Motor neuron (in vitro differentiated cells): ENCODE data around the gene HELQ. TPM values are rescaled to one million over a fixed set of nuclear protein-coding genes. Genes with fewer than 3 reads are reported as not detected.
A peak's percentile ranks its signal among the peaks of the same experiment; 100 is the strongest.
"Not testable (repeated sequence)": the region's sequence is repeated elsewhere in the genome, so short reads cannot be mapped to it uniquely, and the experiment has no call there.

ENCODE experiments used
- ATAC-seq, 8 experiments: fragments of 200-7000 bp; cut with Tn5 transposase; replicated peaks in 6 of 8; 2 replicates each; pipeline ENCODE4 v1.8.0; 2021; ENCODE audit warnings: mild to moderate bottlenecking in 8 of 8, moderate library complexity in 8 of 8
- H3K27ac ChIP-seq, 2 donors: fragments of 250-450 bp; sonication (Bioruptor Pico); 2 replicates each; pipeline ENCODE4 v1.9.0; 2021; ENCODE audit warnings: antibody characterized with exemption in 2 of 2, mild to moderate bottlenecking in 2 of 2, moderate library complexity in 1 of 2
- H3K4me1 ChIP-seq, 2 donors: fragments of 250-450 bp; sonication (Bioruptor Pico); replicated peaks in 1 of 2; 2 replicates each; pipeline ENCODE4 v1.6.1; 2021; ENCODE audit warnings: antibody characterized with exemption in 2 of 2, mild to moderate bottlenecking in 2 of 2, moderate library complexity in 1 of 2
- H3K4me3 ChIP-seq, 5 donors: fragments of 250-450 bp; sonication (Bioruptor Pico); 2 replicates each; pipeline ENCODE4 v1.9.0; 2021; ENCODE audit warnings: antibody characterized with exemption in 5 of 5, mild to moderate bottlenecking in 5 of 5, moderate library complexity in 4 of 5
- WGBS, 10 experiments: fragments of 450-650 bp; shearing (Covaris generic); methylation state at CpG; one replicate each; pipeline ENCODE4 v1.0.0; 2022; 5-methylcytosine and 5-hydroxymethylcytosine counted together
- in situ Hi-C, 9 experiments: fragments of 400-800 bp; cut with MboI; loops; one replicate each; pipeline ENCODE4 v1.15.0; 2021; ENCODE audit warnings: low sequenced_read_pairs in 9 of 9, low pct_unique_long_range_greater_than_20kb in 2 of 9; ENCODE audit not compliant: unreplicated experiment in 9 of 9
- total RNA-seq, 8 experiments: library from RNA; unstranded; fragments of 300-600 nt; gene quantifications; 2 replicates each; pipeline versions ENCODE4 v1.2.3 to v1.2.4, GENCODE V29; 2022

Gene HELQ, protein sequence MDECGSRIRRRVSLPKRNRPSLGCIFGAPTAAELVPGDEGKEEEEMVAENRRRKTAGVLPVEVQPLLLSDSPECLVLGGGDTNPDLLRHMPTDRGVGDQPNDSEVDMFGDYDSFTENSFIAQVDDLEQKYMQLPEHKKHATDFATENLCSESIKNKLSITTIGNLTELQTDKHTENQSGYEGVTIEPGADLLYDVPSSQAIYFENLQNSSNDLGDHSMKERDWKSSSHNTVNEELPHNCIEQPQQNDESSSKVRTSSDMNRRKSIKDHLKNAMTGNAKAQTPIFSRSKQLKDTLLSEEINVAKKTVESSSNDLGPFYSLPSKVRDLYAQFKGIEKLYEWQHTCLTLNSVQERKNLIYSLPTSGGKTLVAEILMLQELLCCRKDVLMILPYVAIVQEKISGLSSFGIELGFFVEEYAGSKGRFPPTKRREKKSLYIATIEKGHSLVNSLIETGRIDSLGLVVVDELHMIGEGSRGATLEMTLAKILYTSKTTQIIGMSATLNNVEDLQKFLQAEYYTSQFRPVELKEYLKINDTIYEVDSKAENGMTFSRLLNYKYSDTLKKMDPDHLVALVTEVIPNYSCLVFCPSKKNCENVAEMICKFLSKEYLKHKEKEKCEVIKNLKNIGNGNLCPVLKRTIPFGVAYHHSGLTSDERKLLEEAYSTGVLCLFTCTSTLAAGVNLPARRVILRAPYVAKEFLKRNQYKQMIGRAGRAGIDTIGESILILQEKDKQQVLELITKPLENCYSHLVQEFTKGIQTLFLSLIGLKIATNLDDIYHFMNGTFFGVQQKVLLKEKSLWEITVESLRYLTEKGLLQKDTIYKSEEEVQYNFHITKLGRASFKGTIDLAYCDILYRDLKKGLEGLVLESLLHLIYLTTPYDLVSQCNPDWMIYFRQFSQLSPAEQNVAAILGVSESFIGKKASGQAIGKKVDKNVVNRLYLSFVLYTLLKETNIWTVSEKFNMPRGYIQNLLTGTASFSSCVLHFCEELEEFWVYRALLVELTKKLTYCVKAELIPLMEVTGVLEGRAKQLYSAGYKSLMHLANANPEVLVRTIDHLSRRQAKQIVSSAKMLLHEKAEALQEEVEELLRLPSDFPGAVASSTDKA
- total RNA-seq = 10 to 100 TPM in 4 of 8 experiments, 1 to 10 TPM in 4; 8.2 to 18.7 (median 11.0) TPM

DNA sequence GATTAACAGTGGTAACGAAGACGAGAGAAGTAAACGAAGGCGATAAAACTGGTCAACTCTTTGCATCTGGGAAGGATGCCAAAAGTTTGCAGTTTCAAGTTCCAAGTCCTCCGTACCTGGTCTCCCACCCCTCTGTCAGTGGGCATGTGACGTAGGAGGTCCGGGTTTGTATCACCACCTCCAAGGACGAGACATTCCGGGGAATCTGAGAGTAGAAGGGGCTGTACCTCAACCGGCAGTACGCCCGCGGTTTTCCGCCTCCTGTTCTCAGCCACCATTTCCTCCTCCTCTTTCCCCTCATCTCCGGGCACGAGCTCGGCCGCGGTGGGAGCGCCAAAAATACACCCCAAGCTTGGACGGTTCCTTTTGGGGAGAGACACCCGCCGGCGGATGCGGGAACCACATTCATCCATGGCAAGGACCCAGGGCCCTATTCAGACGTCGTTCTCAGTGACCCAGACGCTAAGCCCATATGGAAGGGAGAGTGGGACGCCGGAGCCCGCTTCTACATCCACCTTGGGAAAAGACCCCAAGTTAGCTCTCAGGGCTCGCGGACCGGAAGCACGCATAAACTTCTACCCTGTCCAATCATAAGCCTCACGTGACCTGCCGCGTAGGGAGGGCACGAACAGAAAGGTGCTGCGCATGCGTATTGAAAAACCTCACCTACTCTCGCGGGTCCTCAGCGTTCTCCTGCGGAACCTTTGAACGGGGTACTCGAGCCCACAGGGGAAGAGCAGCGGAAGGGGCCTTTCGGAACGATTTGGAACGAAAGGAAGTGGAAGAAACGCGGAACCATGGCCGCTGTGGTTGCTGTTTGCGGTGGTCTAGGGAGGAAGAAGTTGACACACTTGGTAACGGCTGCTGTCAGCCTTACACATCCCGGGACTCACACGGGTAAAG, at the start of gene HELQ, which contains the start of gene MRPS18C:
HELQ (minus strand) TSS at position 543 of the 903 bp plus-strand sequence; CDS start at position 413, 130 bp downstream.
MRPS18C (plus strand) TSS at position 778 of the 903 bp plus-strand sequence; CDS start at position 798, 20 bp downstream.
- in situ Hi-C loops = no loop called here
- peaks cover 10 to 14% of the 10 kb centered on the region in 2 donors for H3K4me1 ChIP-seq

DNA sequence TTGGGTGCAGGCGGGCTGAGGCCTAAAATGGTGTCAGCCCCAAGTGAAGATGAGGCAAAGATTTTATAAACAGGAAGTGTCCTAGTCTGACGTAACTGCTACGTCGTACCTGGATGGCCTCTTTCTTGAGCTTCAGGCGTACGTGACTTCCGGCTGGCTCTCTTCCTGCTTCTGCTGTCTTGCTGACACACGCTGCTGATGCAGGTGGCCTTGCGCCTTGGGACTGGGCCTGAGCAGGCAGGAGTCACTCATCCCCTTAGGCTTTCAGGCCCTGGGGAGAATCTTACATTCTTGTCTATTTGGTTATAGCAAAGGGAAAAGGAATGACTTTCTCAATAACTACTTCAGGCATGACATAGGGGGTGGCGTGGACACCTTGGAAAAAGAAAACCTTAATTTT, 49.4 kb upstream of the HELQ start:
- in situ Hi-C loops = loop anchor here in 2 of 9 experiments (25.0 kb wide), 2 partner anchors 132 to 257 kb away; no protein-coding TSS in a partner anchor
- Histone ChIP-seq H3K4me3 (no peak overlapping the region), H3K4me1 (no peaks in the 10 kb centered on the region), H3K27ac (no peak overlapping the region)
- WGBS, 10 experiments = 88 to 100% (median 97%) methylated on average over 1 to 7 of the region's 10 CpGs; no CpG with 5 or more reads in 1 of the 10 experiments
- no peak for ATAC-seq

More for the DNA sequence above, at the start of gene HELQ, which contains the start of gene MRPS18C:
- ATAC-seq = peak; percentile 89 to 98 (median 96)
- H3K4me3 ChIP-seq = peak within 1 kb of the TSS; percentile 51 to 99 (median 72)
- 0 to 2% (median 0%) methylated on average over 3 to 29 of the region's 58 CpGs; no CpG with 5 or more reads in 3 of the 10 experiments for whole genome bisulfite sequencing, 10 experiments
- peak within 1 kb of the TSS; percentile 78 to 87 for H3K27ac ChIP-seq

DNA sequence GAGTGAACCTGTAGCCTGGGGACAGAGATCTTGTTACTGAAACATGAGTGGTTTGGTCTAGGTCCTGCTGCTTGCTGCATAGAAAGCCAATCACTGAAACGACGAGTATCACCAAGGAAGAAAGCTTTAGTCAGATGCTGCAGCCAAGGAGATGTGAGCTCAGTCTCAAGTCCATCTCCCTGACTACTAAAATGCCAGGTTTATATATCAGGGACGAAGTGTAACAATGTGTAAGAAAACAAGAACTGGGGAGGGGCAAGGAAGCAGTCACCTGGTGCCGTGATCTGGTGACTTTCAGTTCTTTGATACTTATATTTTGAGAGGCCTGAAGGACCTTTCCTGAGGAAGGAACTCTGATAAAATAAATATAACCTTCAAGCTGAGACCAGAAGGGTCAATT, 48.9 kb upstream of the HELQ start:
- no peak for ATAC-seq
- in situ Hi-C loops = loop anchor here in 2 of 9 experiments (25.0 kb wide), 2 partner anchors 133 to 258 kb away; no protein-coding TSS in a partner anchor
- H3K27ac ChIP-seq = no peak overlapping the region
- 25 to 90% (median 63%) methylated on average over 1 to 4 of the region's 4 CpGs; no CpG with 5 or more reads in 1 of the 10 experiments for WGBS, 10 experiments
- no peak overlapping the region for H3K4me3 ChIP-seq
- H3K4me1 ChIP-seq = no peaks in the 10 kb centered on the region

DNA sequence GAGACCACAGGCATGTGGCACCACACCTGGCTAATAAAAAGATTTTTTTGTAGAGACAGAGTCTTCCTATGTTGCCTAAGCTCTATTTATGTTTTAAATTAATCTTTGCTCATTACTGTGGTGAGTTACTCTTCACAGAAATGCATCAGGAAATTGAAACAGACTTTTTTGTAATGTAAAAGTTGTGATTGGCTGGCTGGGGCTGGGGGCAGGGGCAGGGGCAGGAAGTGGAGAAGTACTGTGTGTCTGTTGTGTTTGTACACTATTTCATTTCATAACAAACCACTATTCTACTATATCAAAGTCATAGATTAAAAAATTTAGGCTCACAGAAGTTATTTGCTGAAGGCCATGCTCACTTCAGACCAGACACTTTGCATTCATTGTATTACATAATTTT, 48.4 kb upstream of the HELQ start:
- Histone ChIP-seq H3K4me3 (no peak overlapping the region), H3K27ac (no peak overlapping the region), H3K4me1 (no peaks in the 10 kb centered on the region)
- ATAC-seq = no peak
- in situ Hi-C loops = loop anchor here in 2 of 9 experiments (25.0 kb wide), 2 partner anchors 133 to 258 kb away; no protein-coding TSS in a partner anchor

DNA sequence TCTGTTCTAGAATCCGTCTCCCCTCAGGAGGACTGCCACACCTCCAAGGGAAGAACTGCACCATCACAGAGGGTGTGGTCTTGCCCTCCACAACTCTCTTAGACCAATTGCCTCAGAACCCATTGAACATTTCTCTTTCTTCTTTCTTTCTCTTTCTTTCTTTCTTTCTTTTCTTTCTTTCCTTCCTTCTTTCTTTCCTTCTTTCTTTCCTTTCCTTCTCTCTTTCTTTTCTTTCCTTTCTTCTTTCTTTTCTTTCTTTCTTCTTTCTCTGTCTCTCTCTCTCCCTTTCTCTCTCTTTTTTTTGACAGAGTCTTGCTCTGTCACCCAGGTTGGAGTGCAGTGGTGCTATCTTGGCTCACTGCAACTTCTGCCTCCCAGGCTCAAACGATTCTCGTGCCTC, 46.0 kb upstream of the HELQ start:
- in situ Hi-C loops = loop anchor here in 2 of 9 experiments (25.0 kb wide), 2 partner anchors 136 to 261 kb away; no protein-coding TSS in a partner anchor
- not testable (repeated sequence) for ATAC-seq, H3K4me3 ChIP-seq, H3K4me1 ChIP-seq, H3K27ac ChIP-seq
- 16 to 93% (median 85%) methylated on average over 2 to 3 of the region's 3 CpGs; no CpG with 5 or more reads in 1 of the 10 experiments for WGBS, 10 experiments

DNA sequence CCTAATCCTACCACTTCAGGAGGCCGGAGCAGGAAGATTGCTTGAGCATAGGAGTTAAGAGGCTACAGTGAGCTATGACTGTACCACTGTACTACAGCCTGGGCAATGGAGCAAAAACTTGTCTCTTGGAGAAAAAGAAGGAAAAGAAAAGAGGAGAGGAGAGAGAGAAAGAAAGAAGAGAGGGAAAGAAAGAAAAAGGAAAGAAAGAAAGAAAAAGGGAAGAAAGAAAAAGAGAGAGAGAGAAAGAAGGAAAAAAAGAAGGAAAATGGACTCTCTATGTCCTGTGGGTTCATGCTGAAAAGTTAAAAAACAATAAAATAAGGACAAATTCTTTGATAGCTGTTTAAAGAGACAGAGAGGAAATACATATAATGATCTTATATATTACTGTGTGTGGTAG, 42.6 kb upstream of the HELQ start:
- 41 to 100% (median 92%) methylated on average over 1 of the region's 1 CpG for WGBS, 10 experiments
- Histone ChIP-seq H3K27ac (no peak overlapping the region), H3K4me1 (no peaks in the 10 kb centered on the region), H3K4me3 (no peak overlapping the region)
- in situ Hi-C loops = no loop called here
- ATAC-seq = no peak

DNA sequence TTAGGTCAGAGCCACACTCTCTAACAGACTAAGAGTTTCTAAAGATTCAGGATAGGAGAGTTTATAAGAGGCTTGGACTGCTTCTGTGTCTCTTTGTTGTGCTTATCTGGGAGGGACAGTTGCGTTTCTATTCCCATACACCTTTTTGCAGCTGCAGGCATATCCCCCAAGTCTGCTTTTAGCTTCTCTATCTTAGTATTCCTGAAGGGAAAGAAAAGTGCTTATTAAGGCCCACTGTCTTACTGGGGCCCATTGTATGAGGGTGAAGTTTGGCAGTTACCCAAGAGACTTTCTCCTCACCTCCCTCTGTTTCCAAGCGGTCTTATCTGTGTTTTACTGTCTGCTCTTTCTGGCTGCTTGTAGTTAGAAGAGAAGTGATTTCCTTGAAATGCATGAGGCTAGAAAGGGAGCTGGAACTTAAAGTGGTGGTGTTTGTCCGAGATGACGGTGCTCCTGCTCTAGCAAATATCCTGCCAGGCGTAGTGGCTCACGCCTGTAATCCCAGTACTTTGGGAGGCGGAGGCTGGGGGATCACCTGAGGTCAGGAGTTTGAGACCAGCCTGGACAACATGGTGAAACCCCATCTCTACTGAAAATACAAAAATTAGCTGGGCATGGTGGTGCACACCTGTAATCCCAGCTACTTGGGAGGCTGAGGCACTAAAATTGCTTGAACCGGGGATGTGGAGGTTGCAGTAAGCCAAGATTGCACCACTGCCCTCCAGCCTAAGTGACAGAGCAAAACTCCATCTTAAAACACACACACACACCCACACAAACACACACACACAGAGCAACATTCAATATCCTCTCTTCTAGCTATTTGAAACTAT, 40.7 kb upstream of the HELQ start:
- H3K27ac ChIP-seq = not testable (repeated sequence)

DNA sequence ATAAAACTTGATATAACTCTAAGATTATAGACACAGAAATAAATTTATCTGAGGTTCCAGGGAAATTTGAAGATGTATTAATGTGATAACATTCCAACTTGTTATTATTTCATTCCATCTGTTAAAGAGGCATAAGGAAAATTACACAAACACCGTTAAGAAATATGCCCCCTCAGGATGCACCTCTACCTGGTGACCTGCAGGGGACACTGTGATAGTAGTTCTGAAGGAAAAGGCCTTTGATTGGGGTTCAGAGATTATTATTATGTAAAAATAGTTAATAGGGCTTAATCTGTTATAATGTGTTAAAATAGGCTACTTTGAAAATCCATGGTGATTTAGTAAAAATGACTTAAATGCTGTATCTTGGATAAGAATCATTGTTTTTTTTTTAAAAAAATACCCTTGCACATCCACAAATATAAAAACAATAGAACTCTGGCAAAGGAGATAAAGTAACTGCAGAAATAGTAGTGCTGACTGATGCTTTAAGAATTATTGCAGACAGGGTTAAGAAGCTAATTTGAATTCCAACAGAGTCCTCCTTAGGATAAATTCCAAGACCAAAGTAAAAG, 35.3 kb upstream of the HELQ start:
- in situ Hi-C loops = no loop called here
- Histone ChIP-seq H3K4me1 (no peaks in the 10 kb centered on the region), H3K27ac (no peak overlapping the region), H3K4me3 (no peak overlapping the region)
- 0 to 22% (median 0%) methylated on average over 1 of the region's 1 CpG; no CpG with 5 or more reads in 3 of the 10 experiments for WGBS, 10 experiments
- peak in 1 of 8 experiments; percentile 35 for ATAC-seq

More for the DNA sequence above, 40.7 kb upstream of the HELQ start:
- ATAC-seq, H3K4me3 ChIP-seq, H3K4me1 ChIP-seq, in situ Hi-C loops: not testable (repeated sequence)
- 0 to 100% (median 84%) methylated on average over 1 to 4 of the region's 8 CpGs; no CpG with 5 or more reads in 6 of the 10 experiments for WGBS, 10 experiments

DNA sequence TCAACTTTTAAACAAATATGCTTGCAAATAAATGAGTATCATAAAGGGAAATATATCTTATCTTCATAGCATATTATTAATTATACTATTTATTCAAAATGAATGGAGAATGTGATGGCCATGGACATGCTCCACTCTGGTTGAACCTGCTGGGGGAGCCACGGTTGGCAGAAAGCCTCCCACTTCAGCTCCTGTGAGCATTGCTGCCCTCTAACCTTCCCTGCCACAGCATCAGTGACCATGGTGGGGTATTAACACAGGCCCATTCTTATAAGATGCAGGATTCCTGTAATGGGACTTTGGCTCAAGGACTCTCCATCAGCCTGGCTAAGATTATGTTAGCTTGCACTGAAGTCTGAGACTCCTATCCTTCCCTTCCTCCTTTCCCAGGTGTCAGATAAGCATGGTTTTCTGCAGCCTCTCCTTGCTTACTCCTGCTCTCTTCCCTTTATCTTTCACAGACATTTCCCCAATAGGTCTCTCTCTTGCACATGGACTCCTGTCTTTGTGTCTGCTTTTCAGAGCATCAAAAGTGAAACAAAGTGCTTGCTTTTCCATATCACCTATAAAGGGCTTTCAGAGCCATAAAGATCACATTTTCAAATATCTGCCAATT, 34.2 kb upstream of the HELQ start:
- Histone ChIP-seq H3K4me3 (no peak overlapping the region), H3K4me1 (peaks cover 2 to 5% of the 10 kb centered on the region in 2 donors), H3K27ac (no peak overlapping the region)
- in situ Hi-C loops = no loop called here
- ATAC-seq = no peak
- 0 to 40% (median 31%) methylated on average over 1 of the region's 1 CpG; no CpG with 5 or more reads in 4 of the 10 experiments for WGBS, 10 experiments

DNA sequence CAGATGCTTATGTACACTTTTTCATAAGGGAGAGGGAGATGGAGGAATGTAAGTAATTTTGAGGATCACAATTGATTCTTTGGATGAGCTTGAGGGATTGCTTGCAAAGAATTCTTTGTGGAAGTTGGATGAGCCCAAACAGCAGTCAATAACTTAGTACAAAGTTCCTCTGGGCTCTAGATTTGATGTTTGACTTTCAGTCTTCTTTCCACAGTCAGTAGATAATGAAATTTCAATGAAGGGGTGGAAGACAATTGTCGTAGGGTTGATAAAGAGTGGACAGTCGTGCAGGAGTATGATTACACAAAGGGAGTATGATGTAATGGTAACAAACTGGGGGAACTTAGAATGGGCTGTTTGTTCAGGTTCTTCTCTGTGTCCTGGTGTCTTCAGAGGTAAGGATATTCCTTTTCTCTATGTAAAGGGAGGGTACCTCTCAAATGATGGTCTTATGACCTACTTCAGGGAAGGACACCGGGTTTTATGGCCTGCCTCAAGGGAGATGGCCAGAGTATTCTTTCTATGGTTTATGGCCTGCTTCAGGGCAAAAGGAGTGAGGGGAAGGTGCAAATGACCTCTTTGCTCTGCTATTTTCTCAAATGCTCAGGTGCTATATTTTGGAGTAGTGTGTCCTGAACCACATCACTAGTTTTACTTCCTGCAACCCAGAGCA, 31.0 kb upstream of the HELQ start:
- Histone ChIP-seq H3K27ac (no peak overlapping the region), H3K4me3 (no peak overlapping the region), H3K4me1 (peaks cover 2 to 5% of the 10 kb centered on the region in 2 donors)
- 60 to 95% (median 79%) methylated on average over 1 to 3 of the region's 3 CpGs for WGBS, 10 experiments
- ATAC-seq = no peak
- in situ Hi-C loops = no loop called here
